HPDE6-E6E7 (cell line): Measurements from ENCODE around the gene ZNF516.

Experiments used
- DNase-seq: peaks from one replicate; pipeline ENCODE4 v3.0.0; 2011; ENCODE audit warnings: missing footprints; ENCODE audit errors: extremely low spot score

The ZNF516 gene

DNA sequence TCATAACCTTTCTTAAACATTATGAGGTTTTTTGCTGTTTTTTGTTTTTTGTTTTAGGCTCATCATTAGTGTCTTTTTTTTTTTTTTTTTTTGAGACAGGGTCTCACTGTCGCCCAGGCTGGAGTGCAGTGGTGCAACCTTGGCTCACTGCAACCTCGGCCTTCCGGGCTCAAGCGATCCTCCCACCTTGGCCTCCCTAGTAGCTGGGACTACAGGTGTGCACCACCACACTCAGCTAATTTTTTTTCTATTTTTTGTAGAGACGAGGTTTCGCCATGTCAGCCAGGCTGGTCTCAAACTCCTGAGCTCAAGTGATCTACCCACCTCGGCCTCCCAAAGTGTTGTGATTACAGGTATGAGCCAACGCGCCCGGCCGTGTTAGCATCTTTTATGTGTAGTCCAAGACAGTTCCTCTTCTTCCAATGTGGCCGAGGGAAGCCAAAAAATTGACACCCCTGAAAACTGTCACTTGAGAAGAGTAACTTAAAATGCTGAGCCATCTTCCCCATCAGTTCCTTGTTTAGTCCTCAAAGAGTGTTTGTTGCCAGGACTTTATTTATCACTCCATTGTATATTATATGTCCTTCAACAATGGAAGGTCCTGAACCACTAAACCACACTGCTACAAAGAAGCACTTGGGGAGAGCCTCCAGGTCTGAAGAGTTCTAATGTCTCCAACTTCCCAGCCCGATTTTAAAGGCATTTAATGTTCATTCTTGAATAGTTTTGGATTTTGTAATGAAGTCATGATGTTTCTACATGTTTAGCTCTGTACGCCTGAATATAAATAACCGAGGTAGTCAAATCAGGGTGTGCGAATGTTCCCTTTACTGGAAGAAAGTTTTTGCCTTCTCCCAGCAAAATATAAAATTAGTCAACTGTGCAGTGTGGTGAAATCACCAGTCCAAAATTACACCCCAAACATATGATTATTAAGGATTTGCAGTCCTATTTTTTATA is 26.4 kb downstream of the ZNF516 start:
- no peak for DNase-seq

DNA sequence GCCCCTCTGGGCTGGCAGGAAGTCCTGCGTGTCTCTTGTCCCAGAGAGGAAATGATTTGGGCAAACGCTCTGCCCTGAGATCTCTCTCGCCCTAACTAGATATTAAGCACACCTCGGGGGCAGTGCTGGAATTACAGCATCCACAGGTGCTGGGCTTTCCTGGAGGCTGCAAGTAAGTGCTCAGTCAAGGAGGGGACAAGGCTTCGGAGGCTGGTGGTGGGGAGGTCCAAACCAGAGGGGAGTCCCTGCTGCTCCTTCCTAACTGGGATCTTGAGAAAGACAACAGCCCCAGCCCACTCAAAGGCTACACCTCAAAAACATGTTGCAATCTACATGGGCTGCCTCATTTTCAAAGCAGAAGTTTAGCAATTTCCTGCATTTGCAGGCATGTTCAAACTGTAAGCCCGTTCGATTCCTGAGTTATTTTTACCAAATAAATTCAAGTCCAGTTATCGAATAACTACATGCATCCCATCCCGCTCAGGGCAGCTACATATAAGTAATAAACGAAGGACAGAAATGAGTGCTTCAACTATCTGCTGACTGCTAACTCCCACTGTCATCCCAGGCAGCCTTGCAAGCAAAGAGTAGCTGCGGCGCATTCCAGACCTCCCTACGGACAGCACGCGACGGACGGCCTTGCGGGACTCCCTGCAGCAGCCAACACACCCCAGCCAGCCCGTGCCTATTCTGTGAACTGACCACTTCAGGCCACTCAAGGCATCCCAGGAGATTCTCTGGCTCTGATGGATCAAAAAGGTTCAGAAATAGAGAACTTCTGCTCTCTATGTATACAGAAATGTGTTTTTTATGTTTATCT is 27.5 kb downstream of the ZNF516 start:
- DNase-seq: no peak

DNA sequence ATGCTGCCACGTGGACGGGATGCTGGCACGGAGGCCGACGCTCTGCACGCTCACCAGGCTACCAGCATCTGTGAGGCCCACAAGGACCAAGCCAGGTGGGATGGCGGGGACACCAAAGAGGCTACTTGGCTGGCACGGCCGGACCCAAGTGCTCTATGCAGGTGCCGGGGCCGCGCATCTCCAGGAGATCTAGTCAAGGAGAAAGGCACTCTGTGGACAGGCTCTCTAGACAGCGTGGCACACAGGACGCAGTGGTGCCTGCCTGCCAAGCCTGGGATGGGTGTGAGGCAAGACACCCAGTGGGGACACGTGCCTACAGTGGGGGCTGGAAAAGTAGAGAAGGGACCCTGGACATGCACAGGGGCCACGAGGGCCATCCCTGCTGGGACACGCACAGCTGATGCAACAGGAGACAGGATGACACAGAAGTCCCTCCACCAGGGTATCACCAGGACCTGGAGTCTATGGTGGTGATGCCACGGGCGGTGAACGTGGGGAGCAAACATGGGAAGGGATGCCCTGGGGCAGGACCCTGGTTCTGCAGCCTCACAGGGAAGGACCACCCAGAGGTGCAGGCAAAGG is 28.5 kb downstream of the ZNF516 start:
- no peak for DNase-seq

DNA sequence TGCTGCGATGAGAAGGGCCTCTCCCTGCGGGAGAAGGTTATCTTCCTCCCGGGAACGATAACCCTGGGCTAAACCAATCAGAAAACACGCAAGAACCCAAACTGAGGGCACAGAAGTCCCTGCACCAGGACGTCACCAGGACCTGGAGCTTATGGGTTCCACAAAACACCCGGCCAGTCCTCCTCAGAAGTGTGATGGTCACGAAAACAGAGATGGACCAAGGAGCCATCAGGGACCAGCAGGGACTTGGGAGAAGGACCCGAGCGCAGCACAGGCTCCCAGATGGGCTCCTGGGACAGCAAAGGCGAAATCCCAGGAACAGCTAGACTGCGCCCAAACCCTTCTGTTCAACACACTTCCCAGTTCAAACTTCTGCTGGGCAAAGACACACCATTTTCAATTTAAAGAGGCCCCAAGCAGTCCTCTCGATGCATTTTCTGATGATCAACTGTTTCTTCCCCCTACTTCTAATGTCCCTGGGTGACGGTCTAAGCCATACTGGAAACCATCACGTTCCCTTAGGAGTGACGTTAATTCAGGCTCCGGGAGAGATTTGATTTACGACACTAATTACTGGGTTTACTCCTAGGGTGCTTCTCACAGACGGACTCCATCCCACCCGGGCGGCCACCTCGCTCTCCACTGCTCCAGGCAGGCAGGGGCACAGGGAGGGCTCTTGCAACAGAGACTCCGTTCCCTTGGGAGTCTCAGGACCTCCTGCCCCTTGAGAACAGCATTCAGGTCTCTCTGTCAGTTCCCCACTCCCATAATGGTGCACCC is 29.2 kb downstream of the ZNF516 start:
- no peak for DNase-seq

DNA sequence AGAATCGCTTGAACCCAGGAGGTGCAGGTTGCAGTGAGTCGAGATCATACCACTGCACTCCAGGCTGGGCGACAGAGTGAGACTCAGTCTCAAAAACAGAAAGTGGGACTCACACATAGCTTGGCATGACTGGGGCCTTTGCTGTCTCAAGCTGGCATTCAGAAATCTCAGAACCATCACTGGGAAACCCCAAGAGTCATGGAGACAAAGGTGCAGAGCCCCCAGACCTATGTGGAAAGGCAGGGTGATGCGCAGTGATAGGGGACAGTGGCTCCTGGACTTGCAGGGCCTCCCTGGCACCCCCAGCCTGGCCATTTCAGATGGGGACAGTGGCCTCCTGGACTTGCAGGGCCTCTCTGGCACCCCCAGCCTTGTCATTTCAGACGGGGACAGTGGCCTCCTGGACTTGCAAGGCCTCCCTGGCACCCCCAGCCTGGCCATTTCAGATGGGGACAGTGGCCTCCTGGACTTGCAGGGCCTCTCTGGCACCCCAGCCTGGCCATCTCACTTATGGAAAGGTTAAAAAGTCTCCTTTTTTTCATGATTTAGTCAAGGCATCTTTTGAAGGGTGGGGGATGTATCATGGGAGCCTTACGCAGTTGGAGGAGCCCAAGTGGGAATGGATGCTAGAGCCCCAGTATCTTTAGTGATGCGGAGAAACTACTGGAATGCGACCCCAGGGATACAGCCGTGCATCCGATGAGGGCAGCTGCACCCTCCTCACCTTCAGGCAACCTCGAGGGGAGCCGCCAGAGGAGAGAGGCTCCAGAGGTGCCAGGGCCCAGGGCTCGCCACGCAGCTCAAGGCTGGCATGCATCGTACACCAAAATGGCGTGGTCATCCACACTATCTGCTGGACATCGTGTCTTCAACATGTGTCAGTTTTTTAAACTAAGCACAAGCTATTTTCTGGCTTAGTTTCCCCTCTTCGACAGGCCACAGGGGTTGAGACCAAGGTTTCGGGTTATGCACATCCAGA is 30.5 kb downstream of the ZNF516 start:
- DNase-seq: no peak

DNA sequence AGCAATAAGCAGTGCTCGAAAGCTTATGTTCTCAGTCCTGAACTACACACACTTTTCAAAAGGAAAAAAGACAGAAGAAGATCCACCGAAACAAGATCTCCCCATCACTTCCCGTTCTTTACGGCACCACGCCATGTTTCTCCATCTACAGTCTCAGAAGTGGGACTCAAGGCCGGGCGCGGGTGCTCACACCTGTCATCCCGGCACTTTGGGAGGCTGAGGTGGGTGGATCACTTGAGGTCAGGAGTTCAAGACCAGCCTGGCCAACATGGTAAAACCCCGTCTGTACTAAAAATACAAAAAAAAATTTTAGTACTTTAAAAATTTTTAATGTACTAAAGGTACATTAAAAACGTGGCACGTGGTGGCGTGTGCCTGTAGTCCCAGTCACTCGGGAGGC is 31.2 kb downstream of the ZNF516 start:
- DNase-seq: no peak

DNA sequence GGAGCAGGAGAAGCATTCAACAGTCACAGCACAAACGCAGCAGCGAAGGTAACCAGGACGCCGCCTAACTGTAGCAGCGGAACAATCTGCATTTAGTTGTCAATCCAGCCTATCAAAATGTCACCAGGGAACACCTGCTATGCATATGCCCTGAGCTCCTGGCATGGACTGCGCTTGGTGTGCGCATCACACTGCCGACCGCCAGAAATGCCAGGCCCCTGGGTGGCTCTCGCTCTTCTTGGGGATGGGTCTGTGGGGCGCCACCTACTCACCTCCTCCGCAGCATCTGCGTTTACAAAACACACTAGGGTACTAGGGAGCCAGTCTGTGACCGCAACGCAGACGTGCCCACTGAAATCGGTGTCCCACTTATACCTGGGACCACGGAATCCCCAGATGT is 31.7 kb downstream of the ZNF516 start:
- no peak for DNase-seq

DNA sequence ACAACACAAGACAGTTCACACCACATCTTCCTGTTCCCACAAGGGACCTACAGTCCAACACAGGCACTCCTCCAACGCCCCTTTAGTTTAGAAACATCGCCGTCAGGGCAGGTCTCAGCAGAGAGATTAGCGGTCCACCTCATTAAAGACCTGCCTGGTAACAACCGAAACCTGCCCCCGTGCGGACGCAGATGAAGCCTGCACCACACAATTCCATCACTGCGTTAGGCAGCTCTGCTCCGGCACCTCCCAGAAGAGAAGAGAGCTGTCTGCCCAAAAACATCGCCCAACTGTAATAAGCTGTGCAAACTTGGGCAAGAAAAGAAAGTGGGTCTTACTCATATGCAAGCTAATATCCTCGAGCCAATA is 32.7 kb downstream of the ZNF516 start:
- no peak for DNase-seq

DNA sequence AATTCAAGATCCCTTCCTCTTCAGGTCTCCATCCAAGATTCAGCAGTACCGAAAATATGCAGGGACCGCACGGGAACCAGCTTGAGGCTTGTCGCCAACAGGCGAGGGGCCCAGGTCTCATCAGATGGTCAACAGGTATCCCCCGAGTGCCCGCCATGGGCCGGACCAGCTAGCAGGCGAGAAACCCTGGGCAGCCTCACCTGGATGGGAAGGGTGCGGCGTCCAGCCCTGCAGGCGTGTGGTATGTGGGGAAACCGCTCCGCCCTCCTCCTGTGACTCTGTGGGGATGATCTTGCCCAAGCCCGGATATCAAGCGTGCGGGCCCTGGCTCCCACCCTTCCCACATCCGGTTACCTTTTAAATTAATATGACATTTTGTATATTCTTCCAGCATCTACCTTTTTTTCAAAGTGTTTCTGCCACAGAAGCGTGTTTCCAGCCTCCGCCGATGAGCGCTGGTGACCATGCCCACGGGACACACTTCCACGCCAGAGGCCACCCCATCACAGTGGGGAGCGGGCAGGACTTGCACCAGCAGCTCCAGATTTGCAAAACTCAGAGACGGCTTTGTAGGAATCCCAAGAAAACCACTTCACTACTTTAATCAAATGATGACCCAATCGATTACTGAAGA is 33.2 kb downstream of the ZNF516 start:
- no peak for DNase-seq

DNA sequence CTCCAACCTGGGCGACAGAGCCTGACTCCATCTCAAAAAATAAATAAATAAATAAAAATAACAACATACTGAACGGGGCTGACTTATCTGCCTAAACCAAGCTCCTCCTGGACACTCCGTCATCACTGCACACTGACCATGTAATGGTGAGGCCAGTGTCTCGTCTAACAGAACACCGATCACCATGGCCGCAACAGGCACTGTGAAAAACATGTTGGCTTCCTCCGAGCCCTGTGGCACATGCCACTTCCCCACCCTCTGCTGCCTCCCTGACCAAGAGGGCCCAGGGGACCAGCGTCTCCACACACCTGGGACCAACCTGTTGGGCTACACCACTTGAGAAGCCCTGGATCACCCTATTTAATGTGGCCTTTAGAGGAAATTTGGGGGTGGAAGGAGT is 33.9 kb downstream of the ZNF516 start:
- DNase-seq: no peak

DNA sequence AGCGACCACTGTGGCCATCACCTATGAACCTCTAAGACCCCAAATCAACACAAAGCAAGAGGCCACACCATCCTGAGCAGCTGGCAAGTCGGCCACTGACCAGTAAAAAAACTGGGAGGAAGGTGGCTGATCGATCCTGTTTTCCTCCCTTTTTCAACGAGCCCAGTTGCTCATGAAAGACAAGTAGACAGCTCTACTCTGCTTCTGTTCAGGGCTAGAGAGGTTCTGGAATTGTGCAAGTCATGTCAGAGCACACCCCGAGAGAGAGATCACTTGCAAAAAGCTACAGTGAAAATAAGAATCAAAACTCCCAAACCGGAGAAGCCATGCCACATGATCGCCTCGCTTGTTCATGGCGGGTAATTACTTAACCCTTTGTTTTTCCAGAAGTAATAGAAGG is 34.6 kb downstream of the ZNF516 start:
- DNase-seq: no peak

DNA sequence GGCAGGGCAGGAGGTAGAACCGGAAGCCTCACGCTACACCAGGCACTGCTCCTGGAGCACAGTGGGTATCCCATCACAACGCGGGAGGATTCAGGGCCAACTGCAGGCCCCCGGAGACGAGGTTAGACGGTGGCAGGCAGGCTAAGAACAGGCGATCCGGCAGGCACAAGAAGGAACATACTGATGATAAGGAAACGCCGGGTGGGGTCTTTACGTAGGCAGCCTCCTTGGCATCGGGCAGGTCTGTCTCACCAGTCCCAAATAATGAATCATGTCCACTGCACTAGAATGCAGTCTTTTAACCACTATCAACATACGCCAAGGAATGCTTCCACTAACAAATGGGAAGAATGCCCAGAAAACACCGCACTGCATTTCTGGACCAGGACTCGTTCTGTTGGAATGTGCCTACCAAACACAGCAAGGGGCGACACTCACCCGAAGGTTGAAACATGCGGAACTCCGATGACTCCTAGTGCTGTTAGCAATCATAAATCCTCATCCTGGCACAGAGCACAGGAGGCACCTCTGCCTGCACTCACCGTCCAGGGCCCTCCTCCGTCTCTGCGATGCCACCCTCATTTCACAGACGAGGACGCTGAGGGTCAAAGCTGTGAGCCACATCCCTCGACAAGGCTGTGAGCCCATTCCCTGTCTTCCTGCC is 35.2 kb downstream of the ZNF516 start:
- DNase-seq: peak; percentile 95

DNA sequence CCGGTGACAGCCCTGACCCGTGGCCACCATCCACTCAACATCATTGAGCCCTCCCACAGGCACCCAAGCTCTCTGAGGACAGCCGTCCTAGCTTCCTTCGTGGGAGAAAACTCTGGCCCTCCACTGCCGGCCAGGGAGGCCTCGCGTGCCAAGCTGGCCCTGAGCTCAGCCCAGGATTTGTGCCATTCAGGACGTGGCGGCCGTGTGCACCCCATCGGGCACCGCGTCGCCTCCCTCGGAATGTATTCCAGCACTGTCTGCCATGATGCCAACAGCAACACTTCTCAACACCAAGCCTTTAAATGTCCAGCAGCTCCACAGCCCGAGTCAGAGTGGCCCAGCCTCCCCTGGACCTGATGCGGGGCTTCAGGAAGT is 35.7 kb downstream of the ZNF516 start:
- DNase-seq: no peak

DNA sequence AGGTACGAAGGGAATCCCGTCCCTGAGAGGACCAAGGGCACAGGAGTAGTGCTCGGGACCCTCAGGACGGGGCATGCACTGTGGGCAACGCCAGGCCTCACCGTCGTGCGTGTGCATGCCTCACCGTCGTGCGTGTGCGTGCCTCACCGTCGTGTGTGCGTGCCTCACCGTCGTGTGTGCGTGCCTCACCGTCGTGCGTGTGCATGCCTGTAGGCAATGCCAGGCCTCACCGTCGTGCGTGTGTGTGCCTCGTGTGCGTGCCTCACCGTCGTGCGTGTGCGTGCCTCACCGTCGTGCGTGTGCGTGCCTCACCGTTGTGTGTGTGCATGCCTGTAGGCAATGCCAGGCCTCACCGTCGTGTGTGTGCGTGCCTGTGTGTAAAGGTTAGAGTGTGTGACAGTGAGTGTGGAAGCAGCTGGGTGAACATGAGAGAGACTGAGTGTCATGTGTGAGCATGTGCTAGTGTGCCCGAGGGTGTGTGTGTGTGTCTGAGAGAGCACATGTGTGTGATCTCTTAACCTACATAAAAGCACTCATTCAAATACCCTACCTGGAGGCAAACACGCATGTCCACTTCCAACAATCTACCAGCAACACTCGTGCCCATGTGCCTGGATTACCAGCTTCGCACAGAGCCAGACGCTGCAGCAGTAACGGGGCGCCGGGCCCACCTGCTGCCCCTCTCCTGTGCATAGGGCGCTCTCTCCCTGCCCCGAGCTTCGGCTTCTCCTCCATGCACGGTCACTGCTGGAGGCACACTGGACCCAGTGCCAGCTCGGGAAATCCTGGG is 36.3 kb downstream of the ZNF516 start:
- no peak for DNase-seq

DNA sequence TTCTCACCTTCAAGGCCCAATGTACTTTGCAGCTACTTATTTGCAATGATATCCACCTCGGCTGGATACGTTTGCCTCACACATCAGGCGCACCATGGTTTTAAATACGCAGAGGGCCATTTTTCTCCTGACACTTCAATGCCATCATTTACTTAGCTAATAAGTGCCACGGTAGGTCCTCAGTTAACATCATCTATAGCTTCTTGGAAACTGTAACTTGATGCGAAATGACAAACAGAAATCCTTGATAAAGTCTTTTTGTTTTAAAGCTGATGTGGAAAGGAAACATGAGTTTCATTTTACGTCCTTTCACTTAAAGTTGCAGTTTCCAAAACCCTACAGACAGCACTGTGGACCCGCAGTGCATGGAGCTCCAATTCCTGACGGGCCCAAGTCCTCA is 37.1 kb downstream of the ZNF516 start:
- no peak for DNase-seq

DNA sequence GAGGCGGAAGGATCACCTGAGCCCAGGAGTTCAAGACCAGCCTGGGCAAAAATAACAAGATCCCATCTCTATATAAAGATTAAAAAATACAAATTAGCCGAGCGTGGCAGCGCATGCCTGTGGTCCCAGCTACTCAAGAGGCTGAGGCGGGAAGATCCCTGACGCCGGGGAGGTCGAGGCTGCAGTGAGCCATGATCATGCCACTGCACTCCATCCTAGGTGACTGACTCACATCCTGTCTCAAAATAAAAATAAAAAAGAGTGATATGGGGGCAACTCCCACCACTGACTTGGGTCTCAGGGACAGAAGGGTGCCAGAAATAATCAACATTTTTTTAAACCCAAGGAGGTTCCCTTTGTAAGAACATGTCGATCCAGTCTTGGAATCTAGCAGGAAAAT is 37.6 kb downstream of the ZNF516 start:
- DNase-seq: no peak

DNA sequence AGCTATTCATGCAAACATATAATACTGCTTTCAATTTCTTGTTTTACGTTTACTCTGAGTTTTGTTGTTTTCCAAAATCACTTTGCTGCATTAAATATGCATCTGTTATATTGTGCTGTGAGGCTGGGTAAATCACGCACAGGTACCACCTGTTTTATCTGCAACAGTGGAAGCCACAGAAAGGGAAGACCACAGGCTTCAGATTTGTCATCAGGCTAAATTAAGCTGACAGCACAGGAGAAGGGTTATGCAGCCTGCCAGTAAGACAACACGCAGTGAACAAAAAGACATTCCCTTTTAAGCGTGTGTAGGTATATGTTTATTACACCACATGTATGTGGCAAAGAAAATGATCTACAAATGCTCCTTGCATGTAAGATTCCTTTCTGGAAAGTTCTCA is 38.2 kb downstream of the ZNF516 start:
- no peak for DNase-seq

DNA sequence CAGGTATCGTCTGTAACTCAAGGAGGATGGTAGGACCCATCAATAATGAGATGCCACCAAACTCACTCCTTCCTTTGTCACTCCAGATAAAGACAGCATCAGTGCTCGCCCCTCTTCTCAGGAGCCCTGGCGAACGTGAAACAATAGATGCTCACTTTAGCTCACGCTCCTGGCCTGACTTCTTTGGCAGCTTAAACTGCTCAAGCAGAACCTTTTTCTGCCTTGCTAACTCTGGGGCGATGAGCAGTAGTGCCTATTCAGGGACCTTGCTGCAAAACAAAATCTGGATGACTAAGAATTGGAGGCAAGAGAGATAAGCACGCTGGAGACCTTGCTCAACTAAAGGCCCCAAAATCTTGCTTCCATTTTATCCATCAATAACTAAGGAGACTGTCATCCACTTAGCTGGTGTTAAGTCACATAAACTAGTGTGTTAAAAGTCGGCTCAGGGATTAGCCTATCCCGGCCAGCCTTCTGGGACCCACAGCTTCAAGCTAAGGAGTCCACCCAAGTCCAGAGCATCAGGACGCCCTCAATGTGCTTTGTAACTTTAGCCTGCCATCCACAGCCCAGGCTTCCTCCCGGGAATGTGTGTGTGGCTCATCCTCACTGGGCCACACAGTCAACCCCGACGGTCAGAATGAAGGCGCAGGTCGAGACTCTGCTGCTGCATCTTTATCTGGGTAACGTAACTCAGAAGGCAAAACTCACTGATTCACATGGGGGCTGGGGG is 38.9 kb downstream of the ZNF516 start:
- DNase-seq: no peak
